CD14-positive monocyte (primary cell): Measurements from ENCODE around the gene HOATZ. TPM values are rescaled to one million over a fixed set of nuclear protein-coding genes. Genes with fewer than 3 reads are reported as not detected.

Source experiments
- DNase-seq, 3 donors: peaks; one replicate each; pipeline ENCODE4 v3.0.0-alpha.2; 2011 to 2022
- H2AFZ ChIP-seq: 2 replicates; pipeline ENCODE4 v1.6.0; 2012; ENCODE audit warnings: mild to moderate bottlenecking, low read depth, low read length, inconsistent platforms; ENCODE audit not compliant: insufficient read depth, poor library complexity, severe bottlenecking
- H3K27ac ChIP-seq, 2 donors: 1 replicate in 1 of 2; 2 replicates in 1 of 2; pipeline ENCODE4 v1.5.1; 2012 to 2013; ENCODE audit warnings: low read length in 2 of 2, control low read depth in 1 of 2, inconsistent platforms in 1 of 2, low read depth in 1 of 2, mild to moderate bottlenecking in 1 of 2
- H3K27me3 ChIP-seq, 2 donors: one replicate each; pipeline versions ENCODE4 v1.6.0 to v1.6.1; 2011 to 2013; ENCODE audit warnings: low read length in 2 of 2; ENCODE audit not compliant: control insufficient read depth in 2 of 2, insufficient read depth in 2 of 2
- H3K36me3 ChIP-seq, 2 donors: replicated peaks in 1 of 2; 1 replicate in 1 of 2; 2 replicates in 1 of 2; pipeline versions ENCODE4 v1.5.1 to v1.6.1; 2012 to 2013; ENCODE audit warnings: low read length in 2 of 2, control low read depth in 1 of 2, inconsistent platforms in 1 of 2, mild to moderate bottlenecking in 1 of 2; ENCODE audit not compliant: insufficient read depth in 2 of 2, control insufficient read depth in 1 of 2
- H3K4me1 ChIP-seq, 2 donors: 1 replicate in 1 of 2; 2 replicates in 1 of 2; pipeline versions ENCODE4 v1.5.1 to v1.6.1; 2012 to 2013; ENCODE audit warnings: low read length in 2 of 2, control low read depth in 1 of 2, inconsistent platforms in 1 of 2, mild to moderate bottlenecking in 1 of 2, moderate library complexity in 1 of 2; ENCODE audit not compliant: insufficient read depth in 2 of 2, control insufficient read depth in 1 of 2
- H3K4me2 ChIP-seq: replicated peaks from 2 replicates; pipeline ENCODE3; 2012; ENCODE audit warnings: low read length, moderate library complexity, mild to moderate bottlenecking; ENCODE audit not compliant: poor library complexity, severe bottlenecking; ENCODE audit errors: extremely low read depth
- H3K4me3 ChIP-seq, 3 experiments: fragments of 200-600 bp in 1 of 3; sonication (generic) in 1 of 3; replicated peaks in 1 of 3; 1 replicate in 2 of 3; 2 replicates in 1 of 3; pipeline ENCODE4 v1.5.1; 2011 to 2013; ENCODE audit warnings: low read length in 3 of 3, mild to moderate bottlenecking in 3 of 3, control low read depth in 2 of 3, low read depth in 2 of 3, inconsistent platforms in 1 of 3, moderate library complexity in 1 of 3
- H3K79me2 ChIP-seq: 2 replicates; pipeline ENCODE4 v1.6.0; 2012; ENCODE audit warnings: mild to moderate bottlenecking, control low read depth, inconsistent platforms, low read length, moderate library complexity; ENCODE audit not compliant: insufficient read depth
- H3K9ac ChIP-seq: 2 replicates; pipeline ENCODE4 v1.6.0; 2017; ENCODE audit warnings: low read length, mild to moderate bottlenecking; ENCODE audit not compliant: insufficient read depth, poor library complexity, severe bottlenecking
- H3K9me3 ChIP-seq, 2 donors: replicated peaks in 1 of 2; 1 replicate in 1 of 2; 2 replicates in 1 of 2; pipeline versions ENCODE4 v1.5.1 to v1.6.1; 2012 to 2013; ENCODE audit warnings: low read length in 2 of 2, control low read depth in 1 of 2; ENCODE audit not compliant: control insufficient read depth in 1 of 2, insufficient read depth in 1 of 2
- H4K20me1 ChIP-seq: 2 replicates; pipeline ENCODE4 v1.6.0; 2012; ENCODE audit warnings: mild to moderate bottlenecking, low read length, control low read depth, moderate library complexity; ENCODE audit not compliant: insufficient read depth
- H3K27ac Mint-ChIP-seq, 7 donors: one replicate each; pipeline ENCODE4 v1.8.0; 2020; ENCODE audit warnings: mild to moderate bottlenecking in 7 of 7, mixed read lengths in 7 of 7, moderate library complexity in 6 of 7, inconsistent platforms in 2 of 7
- H3K27me3 Mint-ChIP-seq, 3 donors: one replicate each; pipeline ENCODE4 v1.8.0; 2021 to 2022; ENCODE audit warnings: low read depth in 3 of 3, mild to moderate bottlenecking in 3 of 3, mixed read lengths in 3 of 3, moderate library complexity in 3 of 3, inconsistent platforms in 1 of 3
- H3K36me3 Mint-ChIP-seq, 2 donors: one replicate each; pipeline ENCODE4 v1.8.0; 2020; ENCODE audit warnings: mixed read lengths in 2 of 2, inconsistent platforms in 1 of 2, mild to moderate bottlenecking in 1 of 2
- H3K4me1 Mint-ChIP-seq: one replicate; pipeline ENCODE4 v1.8.0; 2020; ENCODE audit warnings: mild to moderate bottlenecking, mixed read lengths
- H3K4me3 Mint-ChIP-seq, 2 donors: one replicate each; pipeline ENCODE4 v1.8.0; 2020; ENCODE audit warnings: mild to moderate bottlenecking in 2 of 2, mixed read lengths in 2 of 2, moderate library complexity in 1 of 2
- H3K9me3 Mint-ChIP-seq, 7 donors: one replicate each; pipeline ENCODE4 v1.8.0; 2020 to 2022; ENCODE audit warnings: mixed read lengths in 7 of 7, mild to moderate bottlenecking in 6 of 7, moderate library complexity in 6 of 7, inconsistent platforms in 2 of 7
- CTCF ChIP-seq: fragments of 200-600 bp; IDR thresholded peaks from one replicate; pipeline ENCODE4 v1.8.0; 2022; ENCODE audit warnings: antibody characterized with exemption, mild to moderate bottlenecking
- WGBS: methylation state at CpG from one replicate; pipeline ENCODE4 v1.1.5; 2013; ENCODE audit warnings: missing lambda C conversion rate; ENCODE audit not compliant: insufficient coverage; 5-methylcytosine and 5-hydroxymethylcytosine counted together
- intact Hi-C, 2 donors: fragments of 100-400 bp; cut with micrococcal nuclease; formaldehyde crosslinking; loops; one replicate each; pipeline versions ENCODE4 v1.15.0 to v1.15.1; 2023
- polyA plus RNA-seq, 3 donors: library from polyadenylated mRNA; depleted of rRNA in 1 of 3; unstranded in 2 of 3; stranded (reverse) in 1 of 3; fragments of 300-500 nt in 2 of 3; fragments of >200 nt in 1 of 3; fragmentation: Illumina TruSeq in 2 of 3; gene quantifications; 1 replicate in 2 of 3; 2 replicates in 1 of 3; pipeline ENCODE4 v1.2.3, GENCODE V29; 2012 to 2021

HOATZ gene
- polyA plus RNA-seq, 3 donors = not detected

- Histone ChIP-seq H3K79me2 (no peaks in the 10 kb centered on the region), H3K27ac (no peak overlapping the region), H3K4me1 (peaks cover 19 to 25% of the 10 kb centered on the region in 2 donors), H3K4me2 (peak overlapping the region; percentile 76), H3K4me3 (peak overlapping the region; percentile 3 to 72 (median 34)), H2AFZ (peak overlapping the region; percentile 60), H3K27me3 (peaks cover 21 to 38% of the 10 kb centered on the region in 2 donors), H3K36me3 (no peaks in the 10 kb centered on the region), H3K9me3 (peaks cover 0 to 8% of the 10 kb centered on the region in 2 donors), H3K9ac (peak overlapping the region; percentile 48), H4K20me1 (no peaks in the 10 kb centered on the region)
- Mint-ChIP-seq H3K27me3 (peaks cover 33 to 45% (median 36%) of the 10 kb centered on the region in 3 donors), H3K27ac (peak overlapping the region in 1 of 7 donors; percentile 8), H3K4me3 (peak overlapping the region; percentile 78 to 97), H3K4me1 (peaks cover 26% of the 10 kb centered on the region), H3K9me3 (peaks cover 0 to 9% (median 0%) of the 10 kb centered on the region in 7 donors), H3K36me3 (peaks cover 3 to 6% of the 10 kb centered on the region in 2 donors)
- intact Hi-C loops = no loop called here
- peak in 1 of 3 donors; percentile 24 for DNase-seq
- WGBS = 3% methylated on average over 30 of the region's 41 CpGs
- TF ChIP-seq CTCF = no peak
These were observed 26.9 kb downstream of the HOATZ start for GRCh38 chr11:111541254-111542061.

- intact Hi-C loops = no loop called here
- H3K27me3 Mint-ChIP-seq = peaks cover 33 to 39% (median 33%) of the 10 kb centered on the region in 3 donors
- Histone ChIP-seq H2AFZ (no peak overlapping the region), H3K79me2 (no peaks in the 10 kb centered on the region), H3K9me3 (peaks cover 0 to 8% of the 10 kb centered on the region in 2 donors), H3K4me2 (no peak overlapping the region), H3K27me3 (peaks cover 21 to 38% of the 10 kb centered on the region in 2 donors), H3K4me1 (peaks cover 19 to 25% of the 10 kb centered on the region in 2 donors), H4K20me1 (no peaks in the 10 kb centered on the region), H3K4me3 (no peak overlapping the region), H3K27ac (no peak overlapping the region), H3K9ac (no peak overlapping the region), H3K36me3 (no peaks in the 10 kb centered on the region)
- H3K4me3 Mint-ChIP-seq = no peak overlapping the region
- peaks cover 0 to 9% (median 0%) of the 10 kb centered on the region in 7 donors for H3K9me3 Mint-ChIP-seq
- H3K27ac Mint-ChIP-seq = no peak overlapping the region
- peaks cover 26% of the 10 kb centered on the region for H3K4me1 Mint-ChIP-seq
- TF ChIP-seq CTCF = no peak
- no peak for DNase-seq
- H3K36me3 Mint-ChIP-seq = peaks cover 3 to 6% of the 10 kb centered on the region in 2 donors
- 73% methylated on average over 7 of the region's 10 CpGs for WGBS
These were observed 28.2 kb downstream of the HOATZ start for GRCh38 chr11:111542606-111543275.
